Upper lobe of left lung (tissue), 6 donors: ENCODE data around the gene SLCO4A1. TPM values are rescaled to one million over a fixed set of nuclear protein-coding genes. Genes with fewer than 3 reads are reported as not detected.
A peak's percentile ranks its signal among the peaks of the same experiment; 100 is the strongest.
"Not testable (repeated sequence)": the region's sequence is repeated elsewhere in the genome, so short reads cannot be mapped to it uniquely, and the experiment has no call there.

Experiments
- ATAC-seq, 2 donors: fragments of 200-7000 bp; cut with Tn5 transposase; one replicate each; pipeline ENCODE4 v1.9.1; 2022; ENCODE audit warnings: mild to moderate bottlenecking in 2 of 2, moderate library complexity in 2 of 2; ENCODE audit not compliant: low FRiP score in 2 of 2
- DNase-seq, 2 donors: peaks; one replicate each; pipeline ENCODE4 v3.0.0-alpha.2; 2019 to 2020
- H3K27ac ChIP-seq, 4 donors: fragments of 200-600 bp; sonication (generic); one replicate each; pipeline ENCODE4 v1.5.1; 2016 to 2019
- H3K27me3 ChIP-seq, 4 donors: fragments of 200-600 bp; sonication (generic); one replicate each; pipeline ENCODE4 v1.5.1; 2017 to 2019
- H3K36me3 ChIP-seq, 4 donors: fragments of 200-600 bp; sonication (generic); one replicate each; pipeline ENCODE4 v1.5.1; 2016 to 2019
- H3K4me1 ChIP-seq, 4 donors: fragments of 200-600 bp; sonication (generic); one replicate each; pipeline ENCODE4 v1.5.1; 2018 to 2019
- H3K4me3 ChIP-seq, 4 donors: fragments of 200-600 bp; sonication (generic); one replicate each; pipeline ENCODE4 v1.5.1; 2017 to 2019; ENCODE audit warnings: mild to moderate bottlenecking in 2 of 4, moderate library complexity in 1 of 4
- H3K9me3 ChIP-seq, 4 donors: fragments of 200-600 bp; sonication (generic); one replicate each; pipeline ENCODE4 v1.5.1; 2018 to 2019
- EP300 ChIP-seq, 4 donors: sonication (generic); formaldehyde crosslinking; IDR thresholded peaks; one replicate each; pipeline ENCODE4 v1.5.1; 2017; ENCODE audit warnings: antibody characterized with exemption in 4 of 4, control low read depth in 2 of 4
- POLR2A ChIP-seq, 4 donors: fragments of 450-650 bp; IDR thresholded peaks; one replicate each; pipeline ENCODE4 v1.5.1; 2016 to 2017; ENCODE audit warnings: antibody characterized with exemption in 4 of 4, mild to moderate bottlenecking in 2 of 4
- POLR2AphosphoS5 ChIP-seq, 2 donors: sonication (generic); formaldehyde crosslinking; IDR thresholded peaks; one replicate each; pipeline ENCODE4 v1.5.1; 2017; ENCODE audit warnings: antibody characterized with exemption in 2 of 2
- WGBS, 2 donors: methylation state at CpG; one replicate each; pipeline ENCODE4 v1.1.5; 2017 to 2018; 5-methylcytosine and 5-hydroxymethylcytosine counted together
- total RNA-seq, 6 donors: library from RNA; depleted of rRNA in 4 of 6; stranded (reverse); fragments of >200 nt in 4 of 6; gene quantifications; one replicate each; pipeline versions ENCODE4 v1.1.0 to v1.2.1, GENCODE V29; 2016 to 2021
- TF ChIP-seq, protein P1 (sequence below), 6 experiments: fragments of 450-650 bp in 4 of 6; fragments of 200-600 bp in 2 of 6; sonication (generic) in 2 of 6; IDR thresholded peaks; one replicate each; pipeline ENCODE4 v1.5.1; 2016 to 2019; ENCODE audit warnings: antibody characterized with exemption in 6 of 6
- donor health status: DM: no; HTN: no; CAD: no; lungs with moderate emphysema.
- donor health status: DM: no; HTN: yes; CAD: no; lungs with severe emphysema.

Gene SLCO4A1
- total RNA-seq, 6 donors from 2014 or later, result 39.9 to 86.7 (median 49.1) TPM

DNA sequence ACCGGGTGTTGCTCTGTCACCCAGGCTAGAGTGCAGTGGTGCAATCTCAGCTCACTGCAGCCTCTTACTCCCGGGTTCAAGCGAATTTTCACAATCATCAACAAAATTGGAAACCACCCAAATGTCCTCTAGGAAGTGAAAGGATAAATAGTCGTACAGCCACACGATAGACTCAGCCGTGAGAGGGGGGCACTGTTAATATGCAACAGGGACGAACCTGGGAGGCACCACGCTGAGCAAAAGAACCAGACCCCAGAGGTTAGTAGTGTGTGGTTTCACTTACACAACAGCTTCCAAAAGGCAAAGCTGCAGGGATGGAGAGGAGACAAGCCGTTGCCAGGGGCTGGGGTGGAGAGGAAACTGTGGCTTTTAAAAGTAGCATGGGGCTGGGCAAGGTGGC, 36.2 kb downstream of the SLCO4A1 start:
- WGBS, 2 donors, result 9 to 10% methylated on average over 9 of the region's 9 CpGs
- H3K36me3 ChIP-seq, result no peaks in the 10 kb centered on the region
- peaks cover 0 to 14% (median 9%) of the 10 kb centered on the region in 4 donors for H3K4me1 ChIP-seq
- H3K27ac ChIP-seq, result peak overlapping the region in 1 of 4 donors; percentile 8
- ATAC-seq (no peak), DNase-seq (no peak)
- no peak overlapping the region for H3K4me3 ChIP-seq
- peaks cover 0 to 9% (median 4%) of the 10 kb centered on the region in 4 donors for H3K9me3 ChIP-seq
- H3K27me3 ChIP-seq, result no peaks in the 10 kb centered on the region
- TF ChIP-seq, protein P1, sequence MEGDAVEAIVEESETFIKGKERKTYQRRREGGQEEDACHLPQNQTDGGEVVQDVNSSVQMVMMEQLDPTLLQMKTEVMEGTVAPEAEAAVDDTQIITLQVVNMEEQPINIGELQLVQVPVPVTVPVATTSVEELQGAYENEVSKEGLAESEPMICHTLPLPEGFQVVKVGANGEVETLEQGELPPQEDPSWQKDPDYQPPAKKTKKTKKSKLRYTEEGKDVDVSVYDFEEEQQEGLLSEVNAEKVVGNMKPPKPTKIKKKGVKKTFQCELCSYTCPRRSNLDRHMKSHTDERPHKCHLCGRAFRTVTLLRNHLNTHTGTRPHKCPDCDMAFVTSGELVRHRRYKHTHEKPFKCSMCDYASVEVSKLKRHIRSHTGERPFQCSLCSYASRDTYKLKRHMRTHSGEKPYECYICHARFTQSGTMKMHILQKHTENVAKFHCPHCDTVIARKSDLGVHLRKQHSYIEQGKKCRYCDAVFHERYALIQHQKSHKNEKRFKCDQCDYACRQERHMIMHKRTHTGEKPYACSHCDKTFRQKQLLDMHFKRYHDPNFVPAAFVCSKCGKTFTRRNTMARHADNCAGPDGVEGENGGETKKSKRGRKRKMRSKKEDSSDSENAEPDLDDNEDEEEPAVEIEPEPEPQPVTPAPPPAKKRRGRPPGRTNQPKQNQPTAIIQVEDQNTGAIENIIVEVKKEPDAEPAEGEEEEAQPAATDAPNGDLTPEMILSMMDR (IDR thresholded peaks at IDR 0.05), result no peak
- TF ChIP-seq POLR2AphosphoS5 (IDR thresholded peaks at IDR 0.05) (no peak), EP300 (IDR thresholded peaks at IDR 0.05) (no peak), POLR2A (IDR thresholded peaks at IDR 0.05) (no peak)

GRCh38 chr20:62679978-62680589, 37.8 kb downstream of the SLCO4A1 start:
- no peak for DNase-seq
- no peaks in the 10 kb centered on the region for H3K27me3 ChIP-seq
- no peaks in the 10 kb centered on the region for H3K36me3 ChIP-seq
- TF ChIP-seq, protein P1 (IDR thresholded peaks at IDR 0.05), result no peak
- no peak for TF ChIP-seq POLR2AphosphoS5 (IDR thresholded peaks at IDR 0.05)
- TF ChIP-seq EP300 (IDR thresholded peaks at IDR 0.05), result no peak
- no peak for TF ChIP-seq POLR2A (IDR thresholded peaks at IDR 0.05)
- 94 to 95% methylated on average over 11 of the region's 11 CpGs for WGBS, 2 donors
- H3K4me1 ChIP-seq, result peaks cover 0 to 14% (median 7%) of the 10 kb centered on the region in 4 donors
- no peak overlapping the region for H3K4me3 ChIP-seq
- no peak for ATAC-seq
- H3K27ac ChIP-seq, result no peak overlapping the region
- peaks cover 0 to 9% (median 4%) of the 10 kb centered on the region in 4 donors for H3K9me3 ChIP-seq

- H3K4me1 ChIP-seq, result peaks cover 4 to 25% (median 10%) of the 10 kb centered on the region in 4 donors
- H3K36me3 ChIP-seq, result no peaks in the 10 kb centered on the region
- H3K4me3 ChIP-seq, result no peak overlapping the region
- TF ChIP-seq EP300 (IDR thresholded peaks at IDR 0.05) (no peak), POLR2AphosphoS5 (IDR thresholded peaks at IDR 0.05) (no peak), POLR2A (IDR thresholded peaks at IDR 0.05) (no peak)
- TF ChIP-seq, protein P1 (IDR thresholded peaks at IDR 0.05), result no peak
- 89 to 92% methylated on average over 27 to 28 of the region's 30 CpGs for WGBS, 2 donors
- ATAC-seq (no peak), DNase-seq (peak in 1 of 2 donors; percentile 68)
- no peak overlapping the region for H3K27ac ChIP-seq
- no peaks in the 10 kb centered on the region for H3K27me3 ChIP-seq
- H3K9me3 ChIP-seq, result peaks cover 0 to 9% (median 4%) of the 10 kb centered on the region in 4 donors
Measured at GRCh38 chr20:62682912-62683517, 40.7 kb downstream of the SLCO4A1 start.

GRCh38 chr20:62683660-62684322, 41.5 kb downstream of the SLCO4A1 start:
- ATAC-seq, DNase-seq, H3K27ac ChIP-seq, H3K27me3 ChIP-seq, H3K36me3 ChIP-seq, H3K4me3 ChIP-seq, H3K9me3 ChIP-seq: not testable (repeated sequence)
- 91 to 93% methylated on average over 42 to 44 of the region's 52 CpGs for WGBS, 2 donors
- H3K4me1 ChIP-seq, result peaks cover 4 to 17% (median 7%) of the 10 kb centered on the region in 4 donors

DNA sequence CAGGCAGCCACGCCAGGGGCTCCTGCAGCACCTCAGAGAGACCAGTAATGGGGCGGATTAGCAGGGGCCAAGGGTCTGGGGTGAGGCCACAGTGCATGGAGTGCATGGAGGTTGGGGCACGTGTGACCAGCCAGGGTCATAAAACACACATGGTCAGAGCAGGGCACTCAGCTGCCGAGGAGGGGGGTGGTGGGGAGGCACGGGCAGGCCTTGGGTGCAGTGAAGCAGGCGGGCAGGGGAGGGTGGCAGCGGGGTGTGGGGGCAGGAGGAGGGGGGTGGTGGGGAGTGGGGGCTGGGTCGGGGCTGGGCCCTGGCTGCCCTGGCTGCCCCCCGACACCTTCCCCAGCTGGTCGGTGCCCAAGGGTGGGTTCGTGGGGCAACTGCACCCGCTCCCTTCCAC, 42.7 kb downstream of the SLCO4A1 start:
- DNase-seq, result no peak
- H3K27me3 ChIP-seq, result no peaks in the 10 kb centered on the region

More for the DNA sequence above, 42.7 kb downstream of the SLCO4A1 start:
- Histone ChIP-seq H3K36me3 (no peaks in the 10 kb centered on the region), H3K4me3 (no peak overlapping the region), H3K27ac (no peak overlapping the region), H3K4me1 (peaks cover 4 to 12% (median 5%) of the 10 kb centered on the region in 4 donors), H3K9me3 (peaks cover 0 to 4% (median 3%) of the 10 kb centered on the region in 4 donors)
- no peak for TF ChIP-seq EP300 (IDR thresholded peaks at IDR 0.05)
- no peak for TF ChIP-seq POLR2AphosphoS5 (IDR thresholded peaks at IDR 0.05)
- TF ChIP-seq, protein P1 (IDR thresholded peaks at IDR 0.05), result no peak
- 59 to 68% methylated on average over 8 to 12 of the region's 12 CpGs for WGBS, 2 donors
- ATAC-seq, result no peak
